ENCODE measurements around the gene PTPRE.

- TF ChIP-seq, protein P1, sequence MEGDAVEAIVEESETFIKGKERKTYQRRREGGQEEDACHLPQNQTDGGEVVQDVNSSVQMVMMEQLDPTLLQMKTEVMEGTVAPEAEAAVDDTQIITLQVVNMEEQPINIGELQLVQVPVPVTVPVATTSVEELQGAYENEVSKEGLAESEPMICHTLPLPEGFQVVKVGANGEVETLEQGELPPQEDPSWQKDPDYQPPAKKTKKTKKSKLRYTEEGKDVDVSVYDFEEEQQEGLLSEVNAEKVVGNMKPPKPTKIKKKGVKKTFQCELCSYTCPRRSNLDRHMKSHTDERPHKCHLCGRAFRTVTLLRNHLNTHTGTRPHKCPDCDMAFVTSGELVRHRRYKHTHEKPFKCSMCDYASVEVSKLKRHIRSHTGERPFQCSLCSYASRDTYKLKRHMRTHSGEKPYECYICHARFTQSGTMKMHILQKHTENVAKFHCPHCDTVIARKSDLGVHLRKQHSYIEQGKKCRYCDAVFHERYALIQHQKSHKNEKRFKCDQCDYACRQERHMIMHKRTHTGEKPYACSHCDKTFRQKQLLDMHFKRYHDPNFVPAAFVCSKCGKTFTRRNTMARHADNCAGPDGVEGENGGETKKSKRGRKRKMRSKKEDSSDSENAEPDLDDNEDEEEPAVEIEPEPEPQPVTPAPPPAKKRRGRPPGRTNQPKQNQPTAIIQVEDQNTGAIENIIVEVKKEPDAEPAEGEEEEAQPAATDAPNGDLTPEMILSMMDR (IDR thresholded peaks at IDR 0.05), result no peak
- no peak for TF ChIP-seq POLR2A (IDR thresholded peaks at IDR 0.05)
These were observed 84.1 kb downstream of the PTPRE start for GRCh38 chr10:127990846-127991542.

Measured in body of pancreas (tissue), 4 donors.